Ishikawa (cell line): ENCODE results near the gene HRH1.

Source experiments
- CEBPB ChIP-seq: IDR thresholded peaks from 2 replicates; pipeline ENCODE4 v1.6.1; 2012
- CREB1 ChIP-seq: IDR thresholded peaks from 2 replicates; pipeline ENCODE4 v1.6.1; 2012; ENCODE audit warnings: low read depth
- EGR1 ChIP-seq: IDR thresholded peaks from 2 replicates; pipeline ENCODE4 v1.6.1; 2012
- EP300 ChIP-seq: IDR thresholded peaks from 2 replicates; pipeline ENCODE4 v1.6.1; 2012; ENCODE audit warnings: borderline replicate concordance
- FOXM1 ChIP-seq: IDR thresholded peaks from 2 replicates; pipeline ENCODE4 v1.6.1; 2012; ENCODE audit warnings: low read depth, borderline replicate concordance
- MAX ChIP-seq: IDR thresholded peaks from 2 replicates; pipeline ENCODE4 v1.6.1; 2012
- NFIC ChIP-seq: IDR thresholded peaks from 2 replicates; pipeline ENCODE4 v1.6.1; 2012
- RAD21 ChIP-seq: IDR thresholded peaks from 2 replicates; pipeline ENCODE4 v1.6.1; 2012; ENCODE audit warnings: low read depth
- TAF1 ChIP-seq: IDR thresholded peaks from 2 replicates; pipeline ENCODE4 v1.6.1; 2012; ENCODE audit warnings: low read depth, mild to moderate bottlenecking
- TCF12 ChIP-seq: IDR thresholded peaks from 2 replicates; pipeline ENCODE4 v1.6.1; 2012; ENCODE audit warnings: low read depth
- TEAD4 ChIP-seq: IDR thresholded peaks from 2 replicates; pipeline ENCODE4 v1.6.1; 2012
- YY1 ChIP-seq: IDR thresholded peaks from 2 replicates; pipeline ENCODE4 v1.6.1; 2012; ENCODE audit warnings: low read depth
- TF ChIP-seq, protein P1 (sequence below): IDR thresholded peaks from 2 replicates; pipeline ENCODE4 v1.6.1; 2012
- TF ChIP-seq, protein P2 (sequence below): IDR thresholded peaks from 2 replicates; pipeline ENCODE4 v1.6.1; 2012; ENCODE audit warnings: low read depth, mild to moderate bottlenecking

HRH1 gene

DNA sequence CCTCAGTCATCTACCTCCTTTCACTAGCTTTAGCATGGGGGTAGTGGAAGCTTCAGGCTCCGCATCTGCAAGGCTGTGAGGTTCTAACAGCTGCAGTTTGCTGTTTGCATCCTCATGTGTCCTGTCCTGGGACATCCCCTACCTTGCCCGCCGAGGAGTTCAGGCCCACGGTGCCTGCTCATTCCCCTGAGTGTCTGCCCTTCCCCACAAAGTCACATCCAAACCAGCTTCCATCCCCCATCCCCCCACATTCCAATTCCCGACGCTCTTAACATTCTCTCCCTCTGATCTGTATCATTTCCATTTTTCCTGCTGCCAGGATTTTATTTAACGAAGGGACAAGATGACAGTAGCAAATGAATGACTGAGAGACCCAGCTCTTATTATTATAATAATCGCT, 43.8 kb downstream of the HRH1 start:
- TF ChIP-seq RAD21 (no peak), YY1 (no peak)

DNA sequence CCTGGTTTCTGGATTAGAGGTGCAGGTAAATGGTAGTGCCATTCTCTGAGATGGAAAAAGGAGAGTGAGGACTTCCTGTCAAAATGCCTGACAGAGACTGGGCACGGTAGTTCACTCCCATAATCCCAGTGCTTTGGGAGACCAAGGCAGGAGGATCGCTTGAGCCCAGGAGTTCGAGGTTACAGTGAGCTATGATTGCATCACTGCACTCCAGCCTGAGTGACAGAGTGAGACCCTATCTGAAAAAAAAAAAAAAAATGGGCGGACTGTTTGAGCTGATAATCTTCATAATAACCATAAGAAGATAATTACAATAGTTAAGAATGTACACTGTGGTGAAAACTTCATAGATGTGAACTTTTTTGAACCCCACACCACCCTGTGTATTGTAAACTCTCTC, 44.2 kb downstream of the HRH1 start:
- TF ChIP-seq TAF1 (no peak), TCF12 (no peak), TEAD4 (no peak), MAX (no peak), CEBPB (no peak), YY1 (no peak)

DNA sequence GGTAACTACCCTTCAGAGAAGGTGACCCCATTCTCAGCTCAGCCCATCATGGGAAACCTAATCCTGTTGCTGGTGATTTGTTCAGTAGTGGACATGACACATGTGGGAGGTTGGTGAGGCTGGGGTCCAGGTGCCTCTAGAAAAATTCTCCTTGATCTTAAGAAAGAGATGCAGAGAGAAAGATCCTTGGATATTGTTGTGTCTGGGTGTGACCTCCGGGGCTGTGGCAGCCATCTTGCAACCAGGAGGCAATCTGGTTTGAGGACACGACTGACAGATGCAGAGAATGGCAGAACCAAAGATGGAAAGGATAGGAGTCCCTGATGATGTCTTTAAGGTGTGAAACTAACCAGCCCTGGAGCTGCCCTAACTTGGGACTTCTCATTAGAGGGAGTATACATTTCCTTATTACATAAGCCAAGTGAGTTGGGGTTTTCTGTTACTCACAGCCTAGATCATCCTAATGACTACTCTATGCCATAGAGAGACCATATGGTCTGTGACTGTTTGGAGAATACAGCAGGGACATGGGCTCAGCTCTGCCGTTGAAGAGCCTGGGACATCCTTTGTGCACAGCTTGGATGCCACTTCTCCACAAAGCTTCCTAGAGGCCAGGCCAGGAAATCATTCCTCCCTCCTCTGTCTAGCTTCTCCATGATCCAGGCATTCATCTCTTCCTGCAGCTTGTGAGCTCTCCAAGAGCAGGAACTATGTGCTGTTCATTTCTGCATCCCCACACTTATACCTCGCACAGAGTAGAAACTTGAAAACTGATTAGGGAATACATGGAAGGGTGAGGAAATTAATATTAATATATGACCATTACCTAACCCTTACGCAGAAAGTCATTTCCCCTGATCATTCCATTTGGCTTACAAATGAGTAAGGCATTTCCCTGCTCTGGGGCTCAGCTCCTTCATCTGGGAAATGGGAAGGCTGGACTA, 45.9 kb downstream of the HRH1 start:
- TF ChIP-seq EGR1 (no peak), TAF1 (no peak)

DNA sequence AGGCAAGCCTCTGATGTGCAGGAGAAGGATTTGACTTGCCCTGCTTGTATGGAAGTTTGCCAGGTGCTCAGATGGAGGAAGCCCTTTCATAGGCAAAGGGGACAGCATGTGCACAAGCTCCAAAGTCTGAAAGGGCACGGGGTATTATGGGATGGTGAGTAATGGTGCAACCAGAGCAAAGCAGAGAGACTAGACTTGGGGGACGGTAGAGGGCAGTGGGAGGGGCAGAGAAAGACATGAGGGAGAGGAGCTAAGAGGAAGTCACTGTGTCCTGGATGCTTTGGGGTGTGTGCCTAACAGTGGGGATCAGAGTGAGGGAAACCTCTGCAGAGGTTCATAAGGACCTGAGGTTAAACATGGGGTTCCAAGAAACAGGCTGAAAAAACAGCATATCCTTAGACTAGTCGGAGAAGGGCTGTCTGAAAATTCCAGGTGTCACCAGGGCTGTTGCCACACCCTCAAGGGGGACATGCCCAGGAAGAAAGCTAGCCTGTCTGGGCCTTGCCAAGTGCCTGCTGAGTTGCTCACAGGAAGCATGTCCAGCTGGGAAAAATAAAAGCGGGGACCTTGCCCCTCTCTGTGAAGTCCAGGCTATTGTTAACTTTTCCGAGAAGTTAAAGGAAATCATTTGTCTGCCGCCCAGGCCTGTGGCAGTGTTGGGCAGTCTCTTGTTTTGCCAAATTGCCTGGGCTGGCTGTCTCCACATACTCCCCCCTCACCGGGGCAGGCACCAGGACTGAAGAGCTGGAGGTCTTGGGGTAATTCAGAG, 47.1 kb downstream of the HRH1 start:
- TF ChIP-seq MAX (peak; percentile 26; the same call in 1 of the 2 replicates), TEAD4 (peak; percentile 74), TCF12 (peak; percentile 92), CEBPB (no peak; the same call in 1 of the 2 replicates), TAF1 (no peak), EP300 (peak; percentile 86), YY1 (no peak), NFIC (peak; percentile 80), EGR1 (no peak)
- TF ChIP-seq, protein P1, sequence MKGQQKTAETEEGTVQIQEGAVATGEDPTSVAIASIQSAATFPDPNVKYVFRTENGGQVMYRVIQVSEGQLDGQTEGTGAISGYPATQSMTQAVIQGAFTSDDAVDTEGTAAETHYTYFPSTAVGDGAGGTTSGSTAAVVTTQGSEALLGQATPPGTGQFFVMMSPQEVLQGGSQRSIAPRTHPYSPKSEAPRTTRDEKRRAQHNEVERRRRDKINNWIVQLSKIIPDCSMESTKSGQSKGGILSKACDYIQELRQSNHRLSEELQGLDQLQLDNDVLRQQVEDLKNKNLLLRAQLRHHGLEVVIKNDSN = no peak

GRCh38 chr3:11203961-11204360, 49.7 kb downstream of the HRH1 start:
- TF ChIP-seq, protein P2, sequence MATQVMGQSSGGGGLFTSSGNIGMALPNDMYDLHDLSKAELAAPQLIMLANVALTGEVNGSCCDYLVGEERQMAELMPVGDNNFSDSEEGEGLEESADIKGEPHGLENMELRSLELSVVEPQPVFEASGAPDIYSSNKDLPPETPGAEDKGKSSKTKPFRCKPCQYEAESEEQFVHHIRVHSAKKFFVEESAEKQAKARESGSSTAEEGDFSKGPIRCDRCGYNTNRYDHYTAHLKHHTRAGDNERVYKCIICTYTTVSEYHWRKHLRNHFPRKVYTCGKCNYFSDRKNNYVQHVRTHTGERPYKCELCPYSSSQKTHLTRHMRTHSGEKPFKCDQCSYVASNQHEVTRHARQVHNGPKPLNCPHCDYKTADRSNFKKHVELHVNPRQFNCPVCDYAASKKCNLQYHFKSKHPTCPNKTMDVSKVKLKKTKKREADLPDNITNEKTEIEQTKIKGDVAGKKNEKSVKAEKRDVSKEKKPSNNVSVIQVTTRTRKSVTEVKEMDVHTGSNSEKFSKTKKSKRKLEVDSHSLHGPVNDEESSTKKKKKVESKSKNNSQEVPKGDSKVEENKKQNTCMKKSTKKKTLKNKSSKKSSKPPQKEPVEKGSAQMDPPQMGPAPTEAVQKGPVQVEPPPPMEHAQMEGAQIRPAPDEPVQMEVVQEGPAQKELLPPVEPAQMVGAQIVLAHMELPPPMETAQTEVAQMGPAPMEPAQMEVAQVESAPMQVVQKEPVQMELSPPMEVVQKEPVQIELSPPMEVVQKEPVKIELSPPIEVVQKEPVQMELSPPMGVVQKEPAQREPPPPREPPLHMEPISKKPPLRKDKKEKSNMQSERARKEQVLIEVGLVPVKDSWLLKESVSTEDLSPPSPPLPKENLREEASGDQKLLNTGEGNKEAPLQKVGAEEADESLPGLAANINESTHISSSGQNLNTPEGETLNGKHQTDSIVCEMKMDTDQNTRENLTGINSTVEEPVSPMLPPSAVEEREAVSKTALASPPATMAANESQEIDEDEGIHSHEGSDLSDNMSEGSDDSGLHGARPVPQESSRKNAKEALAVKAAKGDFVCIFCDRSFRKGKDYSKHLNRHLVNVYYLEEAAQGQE = no peak
- TF ChIP-seq EP300 = no peak
- TF ChIP-seq TEAD4 = no peak
- no peak for TF ChIP-seq NFIC
- no peak for TF ChIP-seq CEBPB
- TF ChIP-seq TCF12 = no peak
- TF ChIP-seq, protein P1 = no peak
- TF ChIP-seq MAX = no peak

GRCh38 chr3:11204697-11205348, 50.5 kb downstream of the HRH1 start:
- TF ChIP-seq, protein P1 = 0 out of 2 replicates have a peak, but pooled peaks have one; percentile 11
- no peak for TF ChIP-seq TCF12

DNA sequence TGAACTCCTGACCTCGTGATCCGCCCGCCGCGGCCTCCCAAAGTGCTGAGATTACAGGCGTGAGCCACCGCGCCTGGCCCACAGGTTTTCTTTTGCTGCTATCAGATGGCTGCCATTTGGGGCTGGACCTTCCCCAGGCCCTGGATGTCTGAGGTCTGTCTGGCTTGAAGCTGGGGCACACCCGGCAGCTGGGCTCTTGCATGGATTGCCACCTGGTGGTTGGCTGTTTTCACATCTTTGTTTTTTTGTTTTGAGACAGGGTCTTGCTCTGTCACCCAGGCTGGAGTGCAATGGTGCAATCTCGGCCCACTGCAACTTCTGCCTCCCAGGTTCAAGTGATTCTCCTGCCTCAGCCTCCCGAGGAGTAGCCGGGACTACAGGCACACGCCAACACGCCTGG, 51.6 kb downstream of the HRH1 start:
- peak; percentile 65 for TF ChIP-seq RAD21

DNA sequence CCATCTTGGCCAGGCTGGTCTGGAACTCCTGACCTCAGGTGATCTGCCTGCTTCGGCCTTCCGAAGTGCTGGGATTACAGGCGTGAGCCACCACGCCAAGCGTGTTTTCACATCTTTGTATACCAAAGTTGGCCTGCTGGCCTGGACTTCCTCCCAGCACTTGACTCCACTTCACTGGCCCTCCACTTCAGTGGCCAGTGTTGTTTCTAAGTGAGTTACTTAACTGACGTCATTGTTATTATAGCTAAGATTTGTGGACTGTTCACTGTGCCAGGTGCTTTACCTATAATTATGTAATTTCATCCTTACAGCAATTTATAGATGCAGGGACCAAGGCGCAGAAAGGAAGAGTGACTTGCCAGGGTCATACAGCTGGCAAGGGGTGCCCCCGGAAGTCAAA, 52.0 kb downstream of the HRH1 start:
- TF ChIP-seq YY1 (no peak), CREB1 (no peak), NFIC (no peak), EGR1 (no peak), FOXM1 (no peak), TAF1 (no peak), MAX (no peak), EP300 (no peak), TCF12 (no peak), TEAD4 (no peak)
- TF ChIP-seq, protein P2 = no peak
- TF ChIP-seq, protein P1 = no peak
